ENCODE results near the gene VPS39.
A peak's percentile ranks its signal among the peaks of the same experiment; 100 is the strongest.

The VPS39 gene

GRCh38 chr15:42130246-42130986 lies 77.7 kb downstream of the VPS39 start:
- peaks cover 34% of the 10 kb centered on the region for H3K27me3 Mint-ChIP-seq
- H3K27ac Mint-ChIP-seq: no peak overlapping the region
- no peak for DNase-seq
- no peaks in the 10 kb centered on the region for H3K36me3 Mint-ChIP-seq
- H3K4me3 Mint-ChIP-seq: no peak overlapping the region
- H3K4me1 Mint-ChIP-seq: peaks cover under 1% of the 10 kb centered on the region
- CTCF ChIA-PET: interaction anchor here (0.7 to 7.5 kb wide), 8 partner anchors 9 to 141 kb away, joined by 3 to 74 read pairs (median 4); no protein-coding TSS in a partner anchor
- no peaks in the 10 kb centered on the region for H3K9me3 Mint-ChIP-seq

GRCh38 chr15:42129364-42129763 lies 78.7 kb downstream of the VPS39 start:
- no peaks in the 10 kb centered on the region for H3K36me3 Mint-ChIP-seq
- DNase-seq: no peak
- peaks cover 34% of the 10 kb centered on the region for H3K27me3 Mint-ChIP-seq
- no peaks in the 10 kb centered on the region for H3K9me3 Mint-ChIP-seq
- no peak overlapping the region for H3K4me3 Mint-ChIP-seq
- CTCF ChIA-PET: interaction anchor here (1.5 to 7.5 kb wide), 3 partner anchors 13 to 140 kb away, joined by 5 to 74 read pairs (median 5); no protein-coding TSS in a partner anchor
- no peaks in the 10 kb centered on the region for H3K4me1 Mint-ChIP-seq
- no peak overlapping the region for H3K27ac Mint-ChIP-seq

GRCh38 chr15:42128476-42128875 lies 79.6 kb downstream of the VPS39 start:
- Mint-ChIP-seq H3K36me3 (no peaks in the 10 kb centered on the region), H3K9me3 (no peaks in the 10 kb centered on the region), H3K4me1 (no peaks in the 10 kb centered on the region), H3K4me3 (no peak overlapping the region), H3K27me3 (peaks cover 36% of the 10 kb centered on the region), H3K27ac (no peak overlapping the region)
- no peak for DNase-seq
- CTCF ChIA-PET: no interaction called here

GRCh38 chr15:42123546-42123945 lies 84.6 kb downstream of the VPS39 start:
- Mint-ChIP-seq H3K27ac (no peak overlapping the region), H3K36me3 (no peaks in the 10 kb centered on the region), H3K27me3 (peaks cover 24% of the 10 kb centered on the region), H3K9me3 (no peaks in the 10 kb centered on the region), H3K4me3 (no peak overlapping the region), H3K4me1 (peaks cover 8% of the 10 kb centered on the region)
- CTCF ChIA-PET: interaction anchor here (0.9 to 1.2 kb wide), 2 partner anchors 11 to 15 kb away, joined by 3 to 4 read pairs; no protein-coding TSS in a partner anchor
- DNase-seq: no peak

- no peak for DNase-seq
- H3K9me3 Mint-ChIP-seq: no peaks in the 10 kb centered on the region
- no peaks in the 10 kb centered on the region for H3K36me3 Mint-ChIP-seq
- CTCF ChIA-PET: interaction anchor here (1.1 to 1.4 kb wide), 3 partner anchors 9 to 17 kb away, joined by 3 to 5 read pairs (median 5); no protein-coding TSS in a partner anchor
- peaks cover 11% of the 10 kb centered on the region for H3K4me1 Mint-ChIP-seq
- peaks cover 19% of the 10 kb centered on the region for H3K27me3 Mint-ChIP-seq
- H3K27ac Mint-ChIP-seq: no peak overlapping the region
- H3K4me3 Mint-ChIP-seq: no peak overlapping the region
Observed at GRCh38 chr15:42121682-42122081, 86.4 kb downstream of the VPS39 start.

GRCh38 chr15:42121021-42121420 lies 87.1 kb downstream of the VPS39 start:
- Mint-ChIP-seq H3K36me3 (no peaks in the 10 kb centered on the region), H3K27me3 (peaks cover 24% of the 10 kb centered on the region), H3K4me3 (no peak overlapping the region), H3K4me1 (peaks cover 11% of the 10 kb centered on the region), H3K9me3 (no peaks in the 10 kb centered on the region), H3K27ac (no peak overlapping the region)
- CTCF ChIA-PET: interaction anchor here (0.9 to 1.4 kb wide), 4 partner anchors 9 to 31 kb away, joined by 3 to 5 read pairs (median 4); no protein-coding TSS in a partner anchor
- DNase-seq: no peak

- H3K4me1 Mint-ChIP-seq: peaks cover 11% of the 10 kb centered on the region
- CTCF ChIA-PET: interaction anchor here (0.6 to 1.4 kb wide), 4 partner anchors 10 to 34 kb away, joined by 3 to 5 read pairs (median 4); no protein-coding TSS in a partner anchor
- peaks cover 24% of the 10 kb centered on the region for H3K27me3 Mint-ChIP-seq
- no peak overlapping the region for H3K4me3 Mint-ChIP-seq
- no peak for DNase-seq
- H3K9me3 Mint-ChIP-seq: no peaks in the 10 kb centered on the region
- H3K27ac Mint-ChIP-seq: no peak overlapping the region
- no peaks in the 10 kb centered on the region for H3K36me3 Mint-ChIP-seq
Observed at GRCh38 chr15:42120285-42120684, 87.8 kb downstream of the VPS39 start.

- DNase-seq: no peak
- peaks cover 11% of the 10 kb centered on the region for H3K4me1 Mint-ChIP-seq
- H3K4me3 Mint-ChIP-seq: peak overlapping the region; percentile 11
- H3K27ac Mint-ChIP-seq: no peak overlapping the region
- H3K27me3 Mint-ChIP-seq: peaks cover 24% of the 10 kb centered on the region
- no peaks in the 10 kb centered on the region for H3K36me3 Mint-ChIP-seq
- CTCF ChIA-PET: interaction anchor here (1.0 to 1.6 kb wide), 4 partner anchors 9 to 357 kb away, joined by 3 to 4 read pairs (median 3); no protein-coding TSS in a partner anchor
- no peaks in the 10 kb centered on the region for H3K9me3 Mint-ChIP-seq
Observed at GRCh38 chr15:42119446-42119760, 88.7 kb downstream of the VPS39 start.

GRCh38 chr15:42118650-42119445 lies 89.3 kb downstream of the VPS39 start:
- H3K4me1 Mint-ChIP-seq: peaks cover 11% of the 10 kb centered on the region
- CTCF ChIA-PET: interaction anchor here (1.0 to 1.6 kb wide), 4 partner anchors 8 to 357 kb away, joined by 3 to 4 read pairs (median 3); no protein-coding TSS in a partner anchor
- peak; percentile 30 for DNase-seq

GRCh38 chr15:42111924-42112323 lies 96.2 kb downstream of the VPS39 start:
- CTCF ChIA-PET: interaction anchor here (0.8 to 0.9 kb wide), 2 partner anchors 22 to 123 kb away, joined by 4 read pairs; no protein-coding TSS in a partner anchor
- no peak overlapping the region for H3K4me3 Mint-ChIP-seq
- H3K9me3 Mint-ChIP-seq: no peaks in the 10 kb centered on the region
- H3K27ac Mint-ChIP-seq: peak overlapping the region; percentile 30
- H3K36me3 Mint-ChIP-seq: no peaks in the 10 kb centered on the region
- H3K27me3 Mint-ChIP-seq: peaks cover 31% of the 10 kb centered on the region
- H3K4me1 Mint-ChIP-seq: peaks cover 23% of the 10 kb centered on the region
- DNase-seq: no peak

More at GRCh38 chr15:42118650-42119445, 89.3 kb downstream of the VPS39 start:
- Mint-ChIP-seq H3K27me3 (peaks cover 24% of the 10 kb centered on the region), H3K4me3 (peak overlapping the region; percentile 11), H3K9me3 (no peaks in the 10 kb centered on the region), H3K36me3 (no peaks in the 10 kb centered on the region), H3K27ac (no peak overlapping the region)

GRCh38 chr15:42110367-42110766 lies 97.7 kb downstream of the VPS39 start:
- Mint-ChIP-seq H3K27me3 (peaks cover 31% of the 10 kb centered on the region), H3K4me3 (no peak overlapping the region), H3K4me1 (peaks cover 23% of the 10 kb centered on the region), H3K36me3 (no peaks in the 10 kb centered on the region), H3K27ac (no peak overlapping the region), H3K9me3 (no peaks in the 10 kb centered on the region)
- CTCF ChIA-PET: interaction anchor here (0.7 kb wide), 1 partner anchor 9 kb away, joined by 3 read pairs; no protein-coding TSS in a partner anchor
- no peak for DNase-seq

GRCh38 chr15:42108806-42109205 lies 99.3 kb downstream of the VPS39 start:
- no peaks in the 10 kb centered on the region for H3K9me3 Mint-ChIP-seq
- H3K4me1 Mint-ChIP-seq: peaks cover 23% of the 10 kb centered on the region
- H3K4me3 Mint-ChIP-seq: no peak overlapping the region
- DNase-seq: no peak
- no peaks in the 10 kb centered on the region for H3K36me3 Mint-ChIP-seq
- CTCF ChIA-PET: interaction anchor here (1.4 to 1.5 kb wide), 2 partner anchors 25 to 28 kb away, joined by 4 read pairs; no protein-coding TSS in a partner anchor
- peaks cover 41% of the 10 kb centered on the region for H3K27me3 Mint-ChIP-seq
- H3K27ac Mint-ChIP-seq: no peak overlapping the region

Measured in activated naive CD4-positive, alpha-beta T cell treated with anti-CD3 and anti-CD28 coated beads, Interleukin-2, amount 10 ng/mL, durations not matched to agents 7 days and 5 days (primary cell).